ENCODE results near the gene C2orf49.

The C2orf49 gene

DNA sequence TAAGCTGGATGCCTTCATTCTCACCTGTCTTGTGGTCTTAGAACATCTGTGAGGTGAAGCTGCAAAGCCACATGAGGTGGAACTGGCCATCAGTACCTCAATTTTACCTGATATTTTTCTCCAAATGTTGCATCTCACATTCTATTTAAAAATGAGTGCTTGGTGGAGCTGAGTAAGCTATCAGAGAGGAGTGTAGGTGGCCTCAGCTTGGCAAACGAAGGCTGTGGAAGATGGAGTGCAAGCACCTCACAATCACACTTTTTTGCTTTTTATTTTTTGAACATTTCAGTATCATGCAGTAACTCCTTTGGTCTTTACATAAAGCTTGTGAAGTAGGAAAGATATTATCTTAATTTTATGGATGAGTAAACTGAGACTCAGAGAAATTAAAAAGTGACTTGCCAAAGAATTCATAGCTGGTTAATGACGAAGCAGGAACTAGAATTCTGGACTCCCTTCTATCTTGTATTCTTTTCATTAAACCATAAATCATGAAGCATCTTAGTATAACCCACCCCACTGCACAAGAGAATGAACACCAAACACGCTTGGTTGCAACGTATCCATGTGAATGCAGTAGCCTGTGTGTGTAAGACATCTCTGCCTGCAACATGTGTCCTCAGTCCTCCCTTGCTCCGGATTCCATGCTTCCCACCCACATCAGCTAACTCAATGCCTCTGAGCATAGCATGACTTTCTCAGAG is 27.2 kb downstream of the C2orf49 start:
- no peak for DNase-seq

DNA sequence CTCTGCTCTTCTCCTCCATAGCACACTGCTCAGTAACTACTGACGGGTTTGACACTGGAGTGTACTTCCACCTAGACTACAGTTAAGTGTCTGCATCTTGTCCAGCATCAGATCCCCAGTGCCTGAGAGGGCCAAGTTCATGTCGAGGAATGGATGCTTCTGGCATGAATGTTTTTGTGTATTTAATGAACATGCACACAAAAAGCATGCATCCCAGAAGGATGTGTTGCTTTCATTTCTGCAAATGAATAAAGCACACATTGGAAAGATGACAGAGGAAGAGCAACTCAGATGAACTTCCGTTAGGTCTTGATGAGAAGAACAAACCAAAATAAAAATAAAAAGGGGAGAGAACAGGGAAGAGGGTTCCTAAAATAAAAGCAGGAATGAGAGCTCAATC is 27.9 kb downstream of the C2orf49 start:
- DNase-seq, result no peak

DNA sequence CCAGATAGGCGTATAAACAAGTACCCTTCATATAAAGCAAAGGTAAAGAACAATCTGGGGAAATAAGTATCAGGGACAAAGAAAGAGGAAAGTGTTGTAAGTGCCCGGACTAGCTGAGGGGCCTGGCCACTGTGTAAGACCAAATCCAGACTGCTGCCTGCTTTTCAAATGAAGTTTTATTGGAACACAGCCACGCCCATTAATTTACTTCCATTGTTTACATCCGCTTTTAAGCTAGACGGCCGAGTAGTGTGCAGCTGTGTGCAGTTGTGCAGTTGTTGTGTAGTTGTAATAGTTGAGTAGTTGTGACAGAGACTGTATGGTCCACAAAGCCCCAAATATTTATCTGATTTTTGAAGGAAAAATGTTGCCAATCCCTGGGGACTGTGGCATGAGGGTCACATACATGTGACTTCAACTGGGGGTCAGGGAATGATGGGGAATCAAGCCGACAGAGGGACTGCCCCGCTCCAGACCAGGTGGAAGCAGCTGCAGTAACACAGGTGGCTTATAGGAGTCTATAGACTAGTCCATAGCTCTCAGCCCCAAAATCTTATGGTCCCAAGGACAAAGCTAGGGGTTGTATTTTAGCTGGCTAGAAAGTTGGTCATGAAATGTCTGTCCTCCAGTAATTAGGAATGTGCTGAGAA is 31.5 kb downstream of the C2orf49 start:
- no peak for DNase-seq

DNA sequence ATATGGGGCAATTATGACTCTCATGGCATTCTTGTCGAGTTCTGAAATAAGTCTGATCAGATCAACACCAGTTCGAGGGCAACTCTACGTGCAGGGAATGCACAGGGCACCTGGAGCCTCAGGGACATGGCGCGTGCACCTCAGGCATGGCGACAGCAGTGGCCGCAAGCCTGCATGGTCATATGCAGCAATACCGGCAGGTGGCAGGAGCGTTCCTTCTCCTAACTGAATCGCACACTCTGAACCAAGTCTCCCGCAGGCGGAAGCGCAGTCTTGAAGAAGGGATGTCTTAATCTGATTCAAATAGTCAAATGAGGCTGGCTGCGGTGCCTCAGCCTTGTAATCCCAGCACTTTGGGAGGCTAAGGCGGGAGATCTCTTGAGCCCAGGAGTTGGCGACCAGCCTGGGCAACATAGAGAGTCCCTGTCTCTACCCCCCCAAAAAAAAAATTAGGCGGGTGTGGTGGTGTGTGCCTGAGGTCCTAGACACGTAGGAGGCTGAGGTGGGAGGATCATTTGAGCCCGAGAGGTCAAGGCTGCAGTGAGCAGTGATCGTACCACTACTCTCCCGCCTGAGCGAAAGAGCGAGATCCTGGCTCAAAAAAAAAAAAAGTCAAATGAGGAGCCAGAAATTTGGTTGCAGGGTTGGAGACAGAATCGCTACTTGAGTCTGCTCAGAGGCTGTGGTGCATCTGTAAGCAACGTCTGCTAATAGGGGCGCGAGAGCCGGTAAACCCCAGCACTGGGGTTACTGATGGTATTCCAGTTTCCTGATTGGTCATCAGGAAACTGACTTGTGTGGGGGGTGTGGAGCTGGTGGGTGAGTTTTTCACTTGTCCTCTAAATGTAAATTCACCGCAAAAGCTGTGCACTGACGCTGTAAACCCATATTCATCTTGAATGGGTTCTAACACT is 32.7 kb downstream of the C2orf49 start:
- peak; percentile 79 for DNase-seq

DNA sequence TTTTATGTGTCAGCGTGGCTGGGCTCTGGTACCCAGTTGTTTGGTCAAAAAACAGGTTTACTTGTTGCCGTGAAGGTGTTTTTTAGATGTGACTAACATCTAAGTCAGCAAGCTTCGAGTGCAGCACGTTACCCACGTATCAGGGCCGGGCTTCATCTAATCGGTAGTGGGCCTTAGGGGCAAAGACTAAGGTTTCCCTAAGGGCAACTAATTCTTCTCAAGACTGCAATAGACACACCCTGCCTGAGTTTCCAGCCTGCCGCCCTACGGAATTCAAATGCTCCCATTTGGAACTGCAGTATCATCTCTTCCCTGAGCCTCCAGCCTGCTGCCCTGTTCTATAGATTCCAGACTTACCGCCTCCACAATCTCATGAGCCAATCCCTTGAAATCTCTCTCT is 33.8 kb downstream of the C2orf49 start:
- DNase-seq, result no peak

DNA sequence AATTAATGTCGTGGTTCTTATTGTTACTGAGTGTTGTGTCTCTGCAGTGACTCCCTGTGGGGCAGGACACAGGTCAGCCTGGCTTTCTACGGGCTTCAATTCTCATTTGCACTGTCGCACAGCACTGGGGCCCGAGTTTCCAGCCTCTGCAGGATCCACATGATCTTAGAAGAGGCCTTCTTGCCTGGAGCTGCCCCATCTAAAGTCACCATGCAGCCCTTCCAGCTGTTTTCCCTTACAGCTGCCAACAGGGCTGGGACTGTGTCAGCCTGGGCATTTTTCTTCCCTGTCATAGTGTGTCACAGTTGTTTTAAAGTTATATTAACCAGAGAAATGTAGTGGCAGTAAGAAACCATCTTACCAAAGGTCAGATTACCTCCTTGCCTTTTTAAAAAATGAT is 34.5 kb downstream of the C2orf49 start:
- DNase-seq, result no peak

DNA sequence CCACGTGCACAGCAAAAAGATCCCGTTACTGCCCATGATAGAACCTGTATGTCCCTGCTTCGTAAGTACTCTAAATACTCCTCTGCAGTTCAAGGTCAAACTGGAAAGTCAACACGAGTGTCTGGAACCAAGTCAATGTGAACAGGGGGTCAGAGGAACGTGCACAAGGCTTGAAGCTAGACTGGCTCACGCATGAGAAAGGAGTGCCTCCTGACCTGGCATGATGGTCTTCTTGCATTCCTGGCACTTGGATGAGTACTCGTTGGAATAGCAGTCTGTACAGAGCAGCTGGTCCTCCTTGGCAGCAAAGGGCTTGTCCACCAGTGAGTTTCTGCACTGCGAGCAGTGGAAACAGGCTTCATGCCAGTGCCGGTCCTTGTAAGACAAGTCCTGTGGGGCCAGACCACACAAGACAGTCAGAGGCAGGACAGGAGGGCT is 36.0 kb downstream of the C2orf49 start:
- DNase-seq, result no peak

DNA sequence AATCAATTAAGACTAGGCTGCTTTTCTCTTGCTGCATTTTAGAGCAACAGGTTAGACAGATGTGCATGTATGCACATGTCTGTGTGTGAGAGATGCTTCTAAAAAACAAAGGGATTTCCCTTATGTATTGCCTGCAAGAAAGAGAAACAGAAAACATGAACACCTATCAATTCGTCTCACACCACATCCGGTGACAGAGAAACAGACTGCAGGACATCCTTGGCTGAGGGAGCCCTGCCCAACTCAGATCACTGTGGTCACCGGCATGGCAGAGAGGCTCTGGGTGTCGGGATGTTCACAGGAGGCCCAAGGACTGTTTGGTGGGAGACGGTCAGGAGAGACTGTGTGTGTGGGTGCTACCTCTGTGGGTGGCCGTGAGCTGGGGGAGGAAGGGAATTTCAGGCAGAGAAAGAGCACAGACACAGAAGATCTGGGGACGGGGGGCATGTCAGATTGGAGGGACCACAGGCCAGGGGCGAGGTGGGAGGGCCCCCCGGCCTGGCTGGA is 36.6 kb downstream of the C2orf49 start:
- DNase-seq, result peak; percentile 52

DNA sequence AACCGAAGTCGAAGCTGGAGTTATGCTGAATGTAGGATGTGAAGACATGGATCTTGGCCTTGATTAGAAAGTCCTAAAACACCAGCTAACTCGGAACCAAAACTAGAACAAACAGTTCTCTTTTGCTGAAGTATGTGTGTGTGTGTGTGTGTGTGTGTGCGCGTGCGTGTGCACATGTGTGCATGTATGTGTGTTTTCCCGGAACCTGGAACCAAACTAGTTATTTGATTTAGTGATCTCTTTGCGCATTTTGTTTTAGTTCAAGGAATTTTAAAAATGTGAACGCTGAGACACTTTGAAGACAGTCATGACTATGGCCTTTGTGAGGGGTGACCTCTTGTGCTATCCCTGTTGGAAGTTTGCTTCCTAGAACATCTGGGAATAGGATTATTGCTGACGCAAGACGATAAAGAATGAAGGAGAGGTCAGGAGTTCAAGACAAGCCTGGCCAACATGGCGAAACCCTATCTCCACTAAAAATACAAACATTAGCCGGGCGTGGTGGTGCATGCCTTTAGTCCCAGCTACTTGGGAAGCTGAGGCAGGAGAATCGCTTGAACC is 37.7 kb downstream of the C2orf49 start:
- DNase-seq, result no peak

DNA sequence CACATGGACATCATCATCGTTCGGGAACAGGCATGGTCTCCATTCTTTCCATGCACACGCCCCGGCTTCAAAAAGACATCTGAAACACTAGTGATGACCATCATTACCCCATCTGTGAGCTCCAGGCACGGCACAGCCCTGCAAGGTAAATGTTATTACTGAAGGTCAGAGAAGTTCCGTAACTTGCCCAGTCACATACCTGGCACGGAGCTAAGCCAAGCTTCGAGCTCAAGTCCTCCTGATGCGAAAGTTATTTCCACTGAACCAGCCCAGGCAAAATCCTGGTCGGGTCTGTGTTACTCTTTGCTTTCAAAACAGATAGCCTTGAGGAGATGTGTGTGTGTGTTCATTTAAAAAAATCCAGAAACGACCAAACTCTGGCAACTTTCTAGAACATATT is 38.7 kb downstream of the C2orf49 start:
- no peak for DNase-seq

DNA sequence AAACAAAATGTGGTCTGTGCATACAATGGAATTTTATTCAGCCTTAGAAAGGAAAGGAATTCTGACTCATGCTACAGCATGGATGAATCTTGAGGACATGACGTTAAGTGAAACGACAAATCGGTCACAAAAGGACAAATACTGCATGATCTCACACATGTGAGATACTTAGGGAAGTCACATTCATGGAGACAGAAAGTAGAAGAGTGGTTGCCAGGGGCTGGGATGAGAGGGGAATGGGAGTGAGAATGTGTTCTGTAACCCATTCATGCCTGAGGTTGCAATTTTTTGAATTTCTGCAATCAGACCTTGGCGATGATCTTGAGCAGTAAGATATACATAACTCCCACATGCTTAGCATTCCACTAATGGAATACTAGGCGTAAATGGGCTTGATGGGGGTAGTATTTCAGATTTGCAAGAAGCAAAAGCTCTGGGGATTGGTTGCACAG is 39.5 kb downstream of the C2orf49 start:
- no peak for DNase-seq

DNA sequence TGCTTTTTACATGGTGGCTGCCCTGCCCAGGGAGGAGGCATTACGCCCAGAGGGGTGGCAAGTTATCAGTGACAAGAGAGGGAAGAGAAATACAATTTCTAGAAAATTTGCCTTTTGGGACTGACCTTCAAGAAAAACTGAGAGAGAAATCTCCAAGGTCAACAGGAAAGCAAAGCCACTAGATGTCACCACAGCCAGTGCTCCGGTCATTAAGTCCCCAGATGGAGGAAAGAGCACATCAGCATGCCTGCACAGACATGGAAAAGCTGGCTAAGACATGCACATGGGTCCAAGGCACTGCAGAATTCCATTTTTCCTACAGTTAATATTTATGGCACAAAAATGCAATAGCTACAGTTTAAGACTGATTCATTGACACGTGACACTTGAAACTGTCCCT is 40.5 kb downstream of the C2orf49 start:
- DNase-seq, result no peak

DNA sequence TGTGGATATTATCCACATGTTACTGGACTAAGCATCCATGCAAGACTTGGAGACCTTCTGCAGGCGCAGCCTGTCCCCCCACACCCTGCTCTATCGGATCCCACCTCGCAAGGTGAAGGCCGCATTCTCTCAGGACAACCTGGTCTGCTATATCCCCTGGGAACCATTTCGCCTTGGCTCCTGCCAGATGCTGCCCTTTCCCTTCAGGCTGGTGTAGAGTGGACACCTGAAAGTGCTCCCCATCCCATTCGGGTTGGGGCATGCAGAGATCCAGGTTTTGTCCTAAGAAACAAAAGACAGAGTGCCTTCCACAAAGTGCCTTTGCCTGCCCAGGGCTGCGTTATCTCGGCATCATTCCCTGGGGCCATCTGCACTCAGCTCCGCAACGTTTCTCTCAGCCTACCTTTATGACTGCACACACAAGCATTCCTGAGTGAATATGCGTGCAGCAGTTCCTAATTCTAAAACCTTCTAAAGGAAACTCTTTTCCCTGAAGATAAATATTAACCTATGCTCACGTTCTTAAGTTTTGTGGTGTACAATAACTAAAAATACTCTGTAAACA is 41.0 kb downstream of the C2orf49 start:
- DNase-seq, result no peak

DNA sequence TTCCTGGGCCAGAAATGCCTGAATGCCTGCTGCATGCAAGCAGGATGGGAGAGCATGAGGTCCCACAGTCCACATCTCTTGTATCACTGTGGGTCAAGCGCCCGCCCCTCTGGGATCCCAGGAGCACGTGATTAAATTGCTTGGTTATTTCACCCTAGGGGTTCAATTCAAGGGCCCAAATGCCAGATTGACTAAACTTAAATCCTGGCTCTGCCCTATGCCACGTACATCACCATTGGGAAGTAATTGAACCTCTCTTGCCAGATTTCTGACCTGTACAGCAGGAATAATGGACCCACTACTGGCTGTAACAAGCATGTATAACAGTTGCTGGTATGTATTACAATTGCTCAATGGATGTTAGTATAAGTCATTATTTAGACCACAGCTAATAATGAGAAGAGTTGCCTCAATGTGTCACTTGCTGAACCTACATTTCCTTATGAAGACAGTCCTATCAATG is 41.6 kb downstream of the C2orf49 start:
- DNase-seq, result no peak

DNA sequence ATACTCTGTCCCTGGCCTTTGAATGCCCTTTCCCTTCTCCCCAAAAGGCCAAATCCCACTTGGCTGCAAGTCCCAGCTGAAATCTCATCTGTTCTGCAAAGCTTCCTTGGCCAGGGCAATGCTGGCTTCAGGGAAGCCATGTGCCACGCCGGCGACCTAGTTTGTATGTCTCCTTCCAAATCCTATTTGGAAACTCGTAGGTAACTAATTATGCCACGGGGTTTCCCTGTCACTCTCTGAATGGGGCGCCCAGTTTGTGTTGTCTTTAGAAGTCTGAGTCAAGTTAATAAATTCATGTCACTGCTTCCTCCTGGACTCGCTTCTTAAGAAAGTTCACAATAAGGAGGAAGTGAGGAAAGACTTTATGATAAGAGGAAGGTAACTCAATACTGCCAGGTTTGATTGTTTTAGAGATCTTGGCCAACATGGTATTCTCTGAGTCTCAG is 42.4 kb downstream of the C2orf49 start:
- DNase-seq, result no peak

DNA sequence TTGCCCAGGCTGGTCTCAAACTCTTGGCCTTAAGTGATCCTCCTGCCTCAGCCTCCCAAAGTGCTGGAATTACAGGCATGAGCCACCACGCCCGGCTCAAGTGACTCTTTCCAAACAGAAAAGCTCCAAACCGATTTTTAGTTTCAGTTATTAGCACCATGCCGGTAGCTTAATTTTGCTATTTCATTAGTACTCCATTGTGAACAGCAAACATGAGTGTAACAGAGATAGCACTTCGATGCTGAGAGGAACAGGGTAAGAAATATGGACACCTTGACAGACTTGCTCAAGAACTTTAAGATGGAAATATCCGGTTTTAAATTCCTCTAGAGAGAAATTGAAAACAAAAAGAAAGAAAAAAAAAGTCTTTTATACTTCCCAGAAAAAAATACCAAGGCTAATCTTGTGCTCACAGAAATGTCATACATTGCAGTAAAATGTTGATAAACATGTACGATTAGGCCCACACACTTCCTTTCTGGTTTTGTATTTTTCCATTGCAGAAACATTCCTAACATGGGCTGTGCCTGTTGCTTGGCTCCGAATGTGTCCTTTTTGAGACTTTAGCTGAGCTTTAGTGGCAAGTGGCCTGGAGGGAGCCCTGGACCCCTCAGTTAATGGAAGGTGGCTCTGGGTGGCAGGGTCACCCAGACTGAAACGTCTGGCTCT is 43.2 kb downstream of the C2orf49 start:
- no peak for DNase-seq

DNA sequence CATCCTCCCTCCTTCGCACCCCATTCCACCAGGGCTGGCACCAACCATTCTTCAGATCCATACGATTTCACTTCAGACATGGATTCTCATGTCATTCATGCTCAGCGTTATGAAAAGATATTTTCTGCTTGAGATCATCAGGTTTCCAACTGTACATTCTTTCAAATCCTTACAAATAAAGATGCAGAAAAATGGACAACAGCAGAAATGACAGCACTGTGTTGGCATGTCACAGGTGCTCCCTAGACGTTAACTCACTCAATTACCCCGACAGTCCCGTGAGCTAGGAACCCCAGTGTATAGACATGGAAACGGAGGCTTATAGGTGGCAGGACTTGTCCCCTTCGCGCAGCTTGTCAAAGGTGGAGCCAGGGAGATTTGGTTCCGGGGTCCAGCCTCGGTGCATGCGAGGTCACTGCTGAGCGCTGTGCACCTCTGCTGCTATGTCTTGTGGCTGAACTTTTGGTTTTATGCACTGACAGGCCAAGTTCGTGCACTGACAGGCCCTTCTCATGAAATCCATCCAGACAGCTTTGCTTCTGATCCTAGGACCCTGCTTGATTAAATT is 43.8 kb downstream of the C2orf49 start:
- DNase-seq, result no peak

DNA sequence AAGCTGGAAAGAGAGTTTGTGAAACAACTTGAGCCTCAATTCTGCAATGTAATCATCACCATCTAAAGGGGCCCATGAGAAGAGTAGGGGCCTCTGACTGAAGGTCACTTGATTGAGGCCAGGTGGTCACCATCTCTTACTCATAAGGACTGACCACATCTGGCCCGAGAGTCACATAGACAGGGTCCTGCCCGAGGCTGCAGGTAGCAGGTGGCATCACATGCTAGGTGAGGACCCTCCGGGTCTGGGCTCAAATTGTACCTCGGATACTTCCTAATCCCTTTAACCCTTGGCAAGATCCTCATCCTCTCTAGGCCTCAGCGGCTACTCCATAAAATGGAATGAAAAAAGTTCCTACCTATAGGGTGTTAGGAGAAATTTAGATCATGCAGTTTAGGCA is 44.8 kb downstream of the C2orf49 start:
- no peak for DNase-seq

DNA sequence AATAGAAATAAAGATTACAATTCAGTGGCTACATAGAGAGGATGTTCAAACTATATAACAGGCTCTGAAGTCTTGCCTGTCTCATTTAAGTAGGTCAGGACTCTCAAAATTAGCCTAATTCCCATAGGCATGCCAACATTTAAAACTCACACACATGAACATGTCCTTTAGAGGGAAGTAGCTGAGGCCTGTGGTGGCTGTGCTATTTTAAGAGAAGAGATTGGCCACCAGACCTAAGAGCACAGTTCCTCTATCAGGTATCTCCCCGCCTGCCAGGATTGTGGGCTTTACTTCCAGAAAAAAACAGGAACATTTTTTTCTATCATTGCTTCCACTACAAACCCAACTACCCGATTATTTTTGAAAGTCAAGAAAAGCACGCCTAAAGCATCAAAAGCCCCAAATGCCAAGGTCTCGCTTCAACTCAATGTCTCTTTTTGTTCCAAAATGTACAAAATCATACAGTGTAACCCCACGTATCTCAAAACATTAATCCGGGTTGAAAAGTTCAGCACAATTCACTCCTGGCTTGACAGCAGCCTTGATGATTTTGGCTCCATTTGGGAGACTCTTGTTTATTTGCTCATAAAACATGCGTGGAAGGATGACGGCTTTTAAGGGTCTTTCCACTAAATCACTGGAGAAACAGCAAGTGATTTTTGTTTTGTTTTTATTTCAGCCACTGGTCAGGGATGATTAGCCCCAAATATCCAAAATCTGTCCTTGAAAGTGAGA is 46.3 kb downstream of the C2orf49 start:
- DNase-seq, result no peak

DNA sequence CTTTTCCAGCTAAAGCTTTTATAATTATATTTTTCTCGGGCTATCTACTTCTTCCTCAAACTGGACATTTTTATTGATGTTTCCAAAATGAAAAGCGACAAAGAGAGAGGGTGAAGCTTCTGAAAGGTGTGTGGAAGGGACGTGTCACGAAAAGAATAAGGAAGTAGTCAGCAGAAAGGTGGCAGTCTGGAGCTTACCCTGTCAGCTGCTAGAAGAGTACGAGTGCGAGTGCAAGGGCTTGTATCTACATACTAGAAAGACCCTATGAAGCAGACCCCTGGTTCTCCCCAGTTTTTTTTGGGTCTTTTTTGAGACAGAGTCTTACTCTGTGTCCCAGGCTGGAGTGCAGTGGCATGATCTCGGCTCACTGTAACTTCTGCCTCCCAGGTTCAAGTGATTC is 46.9 kb downstream of the C2orf49 start:
- DNase-seq, result no peak

DNA sequence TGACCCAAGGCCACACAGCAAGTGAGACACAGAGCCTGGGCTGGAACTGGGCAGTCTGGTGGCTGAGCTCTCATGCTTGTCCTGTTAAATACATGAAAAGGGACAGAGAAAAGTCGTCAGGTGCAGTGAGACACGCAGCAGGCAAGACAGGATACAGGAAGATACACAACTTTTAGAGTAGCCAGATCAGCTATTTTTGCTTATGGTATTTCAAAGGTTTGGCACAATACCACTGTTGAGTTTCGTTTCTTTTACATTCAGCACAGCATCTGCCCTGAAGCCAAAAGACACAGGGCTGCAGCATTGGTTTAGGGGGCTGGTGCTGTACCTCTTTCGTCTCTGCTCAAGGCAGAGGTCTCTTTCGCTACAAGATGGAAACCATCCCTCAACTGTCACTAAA is 47.5 kb downstream of the C2orf49 start:
- no peak for DNase-seq
